ENCODE measurements around the gene TMEM204. TPM values are rescaled to one million over a fixed set of nuclear protein-coding genes. Genes with fewer than 3 reads are reported as not detected.

TMEM204 gene
- total RNA-seq, 5 donors from 2014 or later (not counting 1 experiment from before 2014, with no cell fraction given) = 33.1 to 158 (median 115) TPM

DNA sequence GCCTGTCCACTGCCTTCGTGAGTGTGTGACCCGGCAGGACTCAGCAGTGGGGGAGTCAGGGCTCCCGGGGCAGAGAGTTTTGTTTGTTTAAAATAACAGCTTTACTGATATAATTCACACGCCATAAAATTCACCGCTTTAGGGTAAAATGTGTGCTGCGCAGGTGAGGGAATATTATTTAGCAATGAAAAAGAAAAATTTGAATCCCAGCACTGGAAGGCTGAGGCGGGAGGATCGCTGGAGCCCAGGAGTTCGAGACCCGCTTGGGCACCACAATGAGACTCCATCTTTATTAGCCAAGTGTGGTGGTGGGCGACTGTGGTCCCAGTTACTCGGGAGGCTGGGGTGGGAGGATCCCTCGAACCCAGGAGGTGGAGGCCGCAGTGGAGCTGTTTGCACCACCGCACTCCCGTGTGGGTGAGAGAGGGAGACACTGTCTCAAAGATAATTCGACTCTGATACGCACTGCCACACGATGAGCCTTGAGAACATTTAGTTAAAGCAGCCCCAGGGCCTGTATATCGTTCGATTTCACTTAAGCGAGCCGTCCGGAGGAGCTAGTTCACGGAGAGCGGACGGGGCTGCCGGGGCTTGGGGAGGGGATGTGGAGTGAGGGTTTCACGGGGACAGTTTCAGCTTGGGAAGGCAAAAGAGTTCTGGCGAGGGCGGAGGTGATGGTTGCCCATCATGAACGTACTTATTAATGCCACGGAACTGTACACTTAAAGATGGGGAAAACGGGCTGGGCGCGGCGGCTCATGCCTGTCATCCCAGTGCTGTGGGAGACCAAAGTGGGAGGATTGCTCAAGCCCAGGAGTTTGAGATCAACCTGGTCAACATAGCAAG, 30.1 kb upstream of the TMEM204 start:
- CTCF ChIA-PET = no interaction called here
- no peaks in the 10 kb centered on the region for H3K27me3 Mint-ChIP-seq
- H3K36me3 Mint-ChIP-seq = peaks cover 14% of the 10 kb centered on the region
- H3K9me3 Mint-ChIP-seq = no peaks in the 10 kb centered on the region
- H3K36me3 ChIP-seq (ENCODE audit: control insufficient read depth in 2 of 2, extremely low read depth in 1 of 2, insufficient read depth in 1 of 2, low read length in 1 of 2) = peaks cover 19 to 38% of the 10 kb centered on the region in 2 donors
- POLR2A ChIA-PET = no interaction called here
- peaks cover 0 to 5% (median 0%) of the 10 kb centered on the region in 3 donors for H3K4me1 Mint-ChIP-seq
- DNase-seq (no peak), ATAC-seq (replicated peaks in 1 of 4) (no peak)
- H3K27ac ChIP-seq (ENCODE audit: low read length) = no peak overlapping the region
- H3K27me3 ChIP-seq (replicated peaks in 1 of 2; ENCODE audit: control insufficient read depth in 2 of 2, extremely low read depth in 1 of 2, insufficient read depth in 2 of 2, low read length in 1 of 2) = no peaks in the 10 kb centered on the region
- no peaks in the 10 kb centered on the region for H3K4me1 ChIP-seq (ENCODE audit: control insufficient read depth in 1 of 2, extremely low read depth in 1 of 2, insufficient read depth in 2 of 2, low read length in 2 of 2)
- H3K4me3 ChIP-seq (ENCODE audit: control insufficient read depth in 1 of 2, extremely low read depth in 1 of 2, low read length in 1 of 2) = no peak overlapping the region
- H3K9me3 ChIP-seq = no peaks in the 10 kb centered on the region
- no peak overlapping the region for H3K27ac Mint-ChIP-seq
- 97% methylated on average over 33 of the region's 37 CpGs for WGBS (ENCODE audit: insufficient coverage)
- no peak overlapping the region for H3K4me3 Mint-ChIP-seq

DNA sequence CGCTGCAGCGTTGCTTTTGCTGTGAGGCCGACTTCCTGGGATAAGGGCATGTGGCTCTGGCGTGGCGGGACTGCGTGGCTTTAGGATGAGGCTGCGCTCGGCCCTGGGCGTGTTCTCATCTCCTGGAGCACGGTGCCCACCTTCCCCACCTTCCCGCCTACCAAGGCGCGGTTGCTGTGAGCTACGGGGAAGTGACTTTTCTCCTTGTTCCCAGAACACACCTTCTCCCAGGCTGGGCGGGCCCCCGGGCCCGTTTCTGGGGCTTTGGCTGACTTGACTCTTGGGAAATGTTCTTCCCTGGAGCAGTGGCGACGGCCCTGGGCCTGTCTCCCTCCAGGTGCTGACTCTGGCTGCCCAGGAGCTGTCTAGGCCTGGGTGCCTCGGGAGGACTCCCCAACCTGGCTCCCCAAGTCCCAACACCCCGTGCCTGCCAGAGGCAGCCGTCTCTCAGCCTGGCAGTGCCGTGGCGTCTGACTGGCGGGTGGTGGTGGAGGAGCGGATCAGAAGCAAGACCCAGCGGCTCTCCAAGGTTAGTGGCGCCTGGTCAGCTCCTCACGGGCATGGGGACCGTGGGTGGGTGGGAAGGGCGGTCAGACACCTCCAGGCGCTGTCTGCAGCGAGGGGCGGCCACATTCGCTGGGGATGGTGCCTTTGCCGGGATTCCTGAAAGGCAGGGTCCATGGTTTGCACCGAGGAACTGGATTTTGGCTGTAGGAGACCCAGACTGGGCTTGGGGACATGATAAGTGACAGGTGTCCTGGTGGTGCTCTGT, 28.2 kb upstream of the TMEM204 start:
- Mint-ChIP-seq H3K4me3 (no peak overlapping the region), H3K27ac (no peak overlapping the region), H3K36me3 (peaks cover 9% of the 10 kb centered on the region), H3K4me1 (no peaks in the 10 kb centered on the region), H3K27me3 (no peaks in the 10 kb centered on the region), H3K9me3 (no peaks in the 10 kb centered on the region)
- H3K27me3 ChIP-seq (replicated peaks in 1 of 2; ENCODE audit: control insufficient read depth in 2 of 2, extremely low read depth in 1 of 2, insufficient read depth in 2 of 2, low read length in 1 of 2) = no peaks in the 10 kb centered on the region
- H3K27ac ChIP-seq (ENCODE audit: low read length) = no peak overlapping the region
- H3K9me3 ChIP-seq = no peaks in the 10 kb centered on the region
- H3K4me3 ChIP-seq (ENCODE audit: control insufficient read depth in 1 of 2, extremely low read depth in 1 of 2, low read length in 1 of 2) = no peak overlapping the region
- H3K4me1 ChIP-seq (ENCODE audit: control insufficient read depth in 1 of 2, extremely low read depth in 1 of 2, insufficient read depth in 2 of 2, low read length in 2 of 2) = no peaks in the 10 kb centered on the region
- CTCF ChIA-PET = no interaction called here
- DNase-seq (no peak), ATAC-seq (replicated peaks in 1 of 4) (no peak)
- H3K36me3 ChIP-seq (ENCODE audit: control insufficient read depth in 2 of 2, extremely low read depth in 1 of 2, insufficient read depth in 1 of 2, low read length in 1 of 2) = peaks cover 17 to 32% of the 10 kb centered on the region in 2 donors
- POLR2A ChIA-PET = no interaction called here
- WGBS (ENCODE audit: insufficient coverage) = 95% methylated on average over 23 of the region's 37 CpGs

DNA sequence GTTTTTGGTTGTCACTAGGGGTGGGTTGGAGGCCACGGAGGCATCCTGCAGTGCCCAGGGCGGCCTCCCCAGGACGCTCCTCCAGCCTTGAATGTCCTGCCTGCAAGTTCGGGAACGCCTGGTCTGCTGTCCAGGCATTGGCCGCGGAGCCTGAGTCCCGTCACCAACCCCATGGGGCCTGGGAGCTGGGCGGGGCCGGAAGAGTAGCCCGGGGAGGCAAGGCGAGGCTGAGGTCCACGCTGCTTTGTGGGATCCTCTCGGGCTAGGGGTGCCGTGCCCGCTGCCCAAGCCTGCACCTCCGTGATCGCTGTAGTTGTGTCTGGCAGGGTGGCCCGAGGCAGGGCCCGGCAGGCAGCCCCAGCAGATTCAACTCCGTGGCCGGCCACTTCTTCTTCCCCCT, 27.6 kb upstream of the TMEM204 start:
- ATAC-seq (replicated peaks in 1 of 4) (no peak), DNase-seq (no peak)
- Mint-ChIP-seq H3K4me3 (no peak overlapping the region), H3K27me3 (no peaks in the 10 kb centered on the region), H3K27ac (no peak overlapping the region), H3K9me3 (no peaks in the 10 kb centered on the region), H3K4me1 (no peaks in the 10 kb centered on the region), H3K36me3 (peaks cover 9% of the 10 kb centered on the region)
- H3K27me3 ChIP-seq (replicated peaks in 1 of 2; ENCODE audit: control insufficient read depth in 2 of 2, extremely low read depth in 1 of 2, insufficient read depth in 2 of 2, low read length in 1 of 2) = no peaks in the 10 kb centered on the region
- H3K4me1 ChIP-seq (ENCODE audit: control insufficient read depth in 1 of 2, extremely low read depth in 1 of 2, insufficient read depth in 2 of 2, low read length in 2 of 2) = no peaks in the 10 kb centered on the region
- ChIA-PET CTCF (no interaction called here), POLR2A (no interaction called here)
- H3K27ac ChIP-seq (ENCODE audit: low read length) = no peak overlapping the region
- H3K4me3 ChIP-seq (ENCODE audit: control insufficient read depth in 1 of 2, extremely low read depth in 1 of 2, low read length in 1 of 2) = no peak overlapping the region
- peaks cover 16 to 31% of the 10 kb centered on the region in 2 donors for H3K36me3 ChIP-seq (ENCODE audit: control insufficient read depth in 2 of 2, extremely low read depth in 1 of 2, insufficient read depth in 1 of 2, low read length in 1 of 2)
- H3K9me3 ChIP-seq = no peaks in the 10 kb centered on the region
- 91% methylated on average over 19 of the region's 22 CpGs for WGBS (ENCODE audit: insufficient coverage)

DNA sequence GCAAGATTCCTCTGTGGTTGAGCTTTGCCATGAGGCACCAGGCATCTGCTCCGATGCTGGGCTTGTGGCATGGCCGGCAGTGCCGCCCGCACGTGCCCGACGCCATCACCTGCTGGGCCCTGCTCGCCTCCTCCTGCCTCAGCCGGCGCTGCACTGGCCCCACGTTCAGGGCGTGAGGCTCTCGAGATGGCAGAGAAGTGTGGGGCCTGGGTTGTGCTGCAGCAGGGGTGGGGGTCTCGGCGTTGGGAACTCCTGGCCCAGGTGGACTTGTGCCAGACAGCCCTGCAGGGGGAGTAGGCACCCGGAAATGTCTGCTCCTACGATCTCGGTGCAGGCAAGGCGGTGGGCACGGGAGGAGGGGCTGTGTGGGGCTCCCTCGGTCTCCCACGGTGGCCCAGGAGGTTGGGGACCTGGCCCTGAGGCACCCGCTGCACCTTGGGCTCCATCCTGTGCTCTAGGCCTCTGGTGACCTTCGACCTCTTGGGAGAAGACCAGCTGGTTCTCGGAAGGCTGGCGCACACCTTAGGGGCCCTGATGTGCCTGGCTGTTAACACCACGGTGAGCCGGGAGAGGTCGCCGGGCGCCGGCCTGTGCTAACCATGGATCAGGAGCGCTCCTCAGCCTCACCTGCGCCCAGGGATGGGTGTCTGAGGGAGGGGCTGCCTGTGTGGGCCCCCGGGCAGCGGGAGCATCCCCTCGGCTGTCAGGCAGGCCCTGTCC, 26.8 kb upstream of the TMEM204 start:
- no peak overlapping the region for H3K4me3 Mint-ChIP-seq
- H3K4me1 Mint-ChIP-seq = no peaks in the 10 kb centered on the region
- WGBS (ENCODE audit: insufficient coverage) = 95% methylated on average over 34 of the region's 37 CpGs
- H3K4me3 ChIP-seq (ENCODE audit: control insufficient read depth in 1 of 2, extremely low read depth in 1 of 2, low read length in 1 of 2) = no peak overlapping the region
- ATAC-seq (replicated peaks in 1 of 4) (no peak), DNase-seq (no peak)
- H3K27ac ChIP-seq (ENCODE audit: low read length) = no peak overlapping the region
- H3K36me3 Mint-ChIP-seq = peaks cover 12% of the 10 kb centered on the region
- CTCF ChIA-PET = no interaction called here
- peaks cover 13 to 25% of the 10 kb centered on the region in 2 donors for H3K36me3 ChIP-seq (ENCODE audit: control insufficient read depth in 2 of 2, extremely low read depth in 1 of 2, insufficient read depth in 1 of 2, low read length in 1 of 2)
- no peaks in the 10 kb centered on the region for H3K4me1 ChIP-seq (ENCODE audit: control insufficient read depth in 1 of 2, extremely low read depth in 1 of 2, insufficient read depth in 2 of 2, low read length in 2 of 2)
- no peaks in the 10 kb centered on the region for H3K27me3 ChIP-seq (replicated peaks in 1 of 2; ENCODE audit: control insufficient read depth in 2 of 2, extremely low read depth in 1 of 2, insufficient read depth in 2 of 2, low read length in 1 of 2)
- no peaks in the 10 kb centered on the region for H3K27me3 Mint-ChIP-seq
- POLR2A ChIA-PET = no interaction called here
- no peaks in the 10 kb centered on the region for H3K9me3 ChIP-seq
- no peak overlapping the region for H3K27ac Mint-ChIP-seq
- H3K9me3 Mint-ChIP-seq = no peaks in the 10 kb centered on the region

DNA sequence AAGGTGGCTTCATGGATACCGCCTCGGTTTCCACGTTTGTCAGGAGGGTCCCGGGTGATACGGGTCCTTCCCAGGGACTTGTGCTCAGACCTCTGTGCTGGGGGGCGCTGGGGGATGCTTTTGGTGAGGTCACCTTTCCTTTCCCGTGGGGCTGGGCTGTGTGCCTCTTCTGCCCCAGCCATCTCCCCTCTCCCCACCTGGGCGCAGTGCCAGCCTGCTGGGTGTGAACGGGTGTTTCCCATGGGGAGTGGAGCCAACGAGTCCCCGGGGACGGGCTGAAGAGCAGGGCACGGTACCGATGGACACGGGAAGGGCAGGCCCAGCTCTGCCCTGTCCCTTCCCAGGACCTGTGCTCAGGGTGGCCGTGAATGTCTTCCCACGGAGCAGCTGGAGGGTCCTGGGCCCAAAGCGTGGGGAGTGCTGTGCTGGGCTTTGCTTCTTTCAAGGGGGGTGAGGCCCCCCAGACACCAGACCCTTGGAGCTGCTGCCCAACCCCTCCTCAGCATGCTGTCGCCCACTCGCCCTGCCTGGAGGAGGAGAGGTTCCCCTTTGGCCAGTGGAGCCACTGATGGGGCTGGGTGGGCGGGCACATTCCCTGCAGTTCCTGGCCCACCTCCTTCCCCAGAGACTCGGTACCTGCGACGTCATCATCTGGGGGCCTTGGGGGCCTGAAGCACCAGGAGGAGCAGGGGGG, 24.8 kb upstream of the TMEM204 start:
- Histone ChIP-seq H3K27ac (ENCODE audit: low read length) (no peak overlapping the region), H3K36me3 (ENCODE audit: control insufficient read depth in 2 of 2, extremely low read depth in 1 of 2, insufficient read depth in 1 of 2, low read length in 1 of 2) (peaks cover 9% of the 10 kb centered on the region in 2 donors), H3K4me1 (ENCODE audit: control insufficient read depth in 1 of 2, extremely low read depth in 1 of 2, insufficient read depth in 2 of 2, low read length in 2 of 2) (no peaks in the 10 kb centered on the region), H3K4me3 (ENCODE audit: control insufficient read depth in 1 of 2, extremely low read depth in 1 of 2, low read length in 1 of 2) (no peak overlapping the region), H3K9me3 (no peaks in the 10 kb centered on the region), H3K27me3 (replicated peaks in 1 of 2; ENCODE audit: control insufficient read depth in 2 of 2, extremely low read depth in 1 of 2, insufficient read depth in 2 of 2, low read length in 1 of 2) (no peaks in the 10 kb centered on the region)
- DNase-seq (no peak), ATAC-seq (replicated peaks in 1 of 4) (no peak)
- Mint-ChIP-seq H3K4me3 (no peak overlapping the region), H3K27me3 (no peaks in the 10 kb centered on the region), H3K27ac (no peak overlapping the region), H3K9me3 (no peaks in the 10 kb centered on the region), H3K36me3 (peaks cover 5% of the 10 kb centered on the region), H3K4me1 (no peaks in the 10 kb centered on the region)
- ChIA-PET CTCF (no interaction called here), POLR2A (no interaction called here)
- WGBS (ENCODE audit: insufficient coverage) = 96% methylated on average over 17 of the region's 24 CpGs

Measured in T-cell (primary cell).